NCI-H1417 (cell line): Measurements from ENCODE around the gene RBM43.

Experiments used
- DNase-seq, 3 experiments: peaks; one replicate each; lab custom pipeline; 2025; lab: John Stamatoyannopoulos, UW

The RBM43 gene

DNA sequence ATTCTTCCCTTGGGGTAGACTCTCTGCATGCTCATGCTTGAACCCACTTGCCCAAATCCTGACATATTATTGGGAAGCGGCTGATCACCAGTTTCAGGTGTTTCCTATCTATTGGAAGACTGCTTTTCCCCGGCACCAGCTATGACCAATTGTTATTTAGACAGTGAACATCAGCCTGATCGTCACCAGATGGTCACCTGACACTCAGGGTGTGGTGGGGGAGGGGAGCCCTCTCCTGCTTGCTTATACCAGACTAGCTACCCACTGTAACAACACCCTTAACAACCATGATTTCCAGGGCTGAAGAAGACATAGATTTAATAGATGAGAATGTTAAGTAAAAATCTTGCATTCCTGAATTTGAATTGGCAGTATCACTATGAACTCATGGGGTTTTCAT lies 44.3 kb downstream of the RBM43 start:
- no peak for DNase-seq

DNA sequence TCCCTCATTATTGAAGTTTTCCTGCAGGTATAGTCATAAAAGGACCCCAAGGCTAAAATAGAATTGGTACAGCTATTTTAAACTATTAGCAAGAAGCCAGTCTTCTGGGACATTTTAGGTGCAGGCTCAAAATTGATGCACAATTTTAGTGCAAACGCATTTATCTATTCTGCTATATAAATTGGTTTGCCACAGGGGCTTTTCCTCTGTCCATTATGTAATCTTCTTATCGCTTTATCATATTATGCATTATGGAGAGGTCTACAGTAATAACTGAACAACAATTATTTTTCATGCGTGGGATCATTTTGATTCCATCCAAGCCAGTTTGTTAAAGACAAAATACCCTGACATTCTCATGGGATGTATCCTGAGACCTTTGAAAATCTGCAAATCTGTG lies 54.6 kb downstream of the RBM43 start:
- no peak for DNase-seq

- DNase-seq, result no peak
These were observed 55.2 kb downstream of the RBM43 start for GRCh38 chr2:151206446-151206968.

- no peak for DNase-seq
These were observed 56.1 kb downstream of the RBM43 start for GRCh38 chr2:151205571-151205970.

- no peak for DNase-seq
These were observed 56.9 kb downstream of the RBM43 start for GRCh38 chr2:151204756-151205155.

- DNase-seq, result peak in 1 of 3 experiments; percentile 9
These were observed 60.8 kb downstream of the RBM43 start for GRCh38 chr2:151200844-151201243.

GRCh38 chr2:151200277-151200676 lies 61.4 kb downstream of the RBM43 start:
- DNase-seq, result no peak

DNA sequence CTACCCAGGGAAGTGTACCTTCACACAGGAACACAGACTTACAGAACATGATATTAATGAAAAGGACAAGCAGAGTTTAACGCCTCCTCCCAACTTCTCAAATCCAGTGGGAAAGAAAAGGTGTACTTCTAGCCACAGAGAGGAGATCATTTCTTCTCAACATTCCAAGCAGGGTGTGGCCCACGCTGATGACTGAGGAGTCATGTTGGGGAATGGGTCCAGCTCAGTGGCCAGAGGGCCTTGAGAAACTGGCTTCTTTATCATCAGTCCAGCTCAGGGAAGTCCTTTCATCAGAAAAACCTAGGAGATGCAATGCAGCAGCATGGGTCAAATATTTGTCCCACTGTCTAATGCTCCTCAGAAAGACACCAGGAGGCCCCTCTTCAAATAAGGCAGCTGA lies 63.0 kb downstream of the RBM43 start:
- DNase-seq, result no peak
